Activated naive CD8-positive, alpha-beta T cell (primary cell): Measurements from ENCODE around the gene S100A3.
"Not testable (repeated sequence)": the region's sequence is repeated elsewhere in the genome, so short reads cannot be mapped to it uniquely, and the experiment has no call there.

Experiments
- H3K27ac Mint-ChIP-seq: one replicate; pipeline ENCODE4 v1.8.0; 2021; ENCODE audit warnings: mixed read lengths
- H3K27me3 Mint-ChIP-seq: one replicate; pipeline ENCODE4 v1.8.0; 2021; ENCODE audit warnings: mixed read lengths
- H3K36me3 Mint-ChIP-seq: one replicate; pipeline ENCODE4 v1.8.0; 2021; ENCODE audit warnings: mixed read lengths
- H3K4me1 Mint-ChIP-seq: one replicate; pipeline ENCODE4 v1.8.0; 2021; ENCODE audit warnings: low read depth, mixed read lengths
- H3K4me3 Mint-ChIP-seq: one replicate; pipeline ENCODE4 v1.8.0; 2021; ENCODE audit warnings: mild to moderate bottlenecking, mixed read lengths
- H3K9me3 Mint-ChIP-seq: one replicate; pipeline ENCODE4 v1.8.0; 2021; ENCODE audit warnings: low read depth, mixed read lengths

The S100A3 gene

GRCh38 chr1:153522353-153523048, 26.6 kb downstream of the S100A3 start:
- peak overlapping the region; percentile 35 for H3K4me3 Mint-ChIP-seq
- not testable (repeated sequence) for H3K36me3 Mint-ChIP-seq, H3K9me3 Mint-ChIP-seq, H3K27me3 Mint-ChIP-seq, H3K4me1 Mint-ChIP-seq
- H3K27ac Mint-ChIP-seq = peak overlapping the region; percentile 51

- H3K36me3 Mint-ChIP-seq, H3K9me3 Mint-ChIP-seq, H3K27me3 Mint-ChIP-seq, H3K4me3 Mint-ChIP-seq, H3K27ac Mint-ChIP-seq, H3K4me1 Mint-ChIP-seq: not testable (repeated sequence)
Measured at GRCh38 chr1:153521808-153522207, 27.2 kb downstream of the S100A3 start.

DNA sequence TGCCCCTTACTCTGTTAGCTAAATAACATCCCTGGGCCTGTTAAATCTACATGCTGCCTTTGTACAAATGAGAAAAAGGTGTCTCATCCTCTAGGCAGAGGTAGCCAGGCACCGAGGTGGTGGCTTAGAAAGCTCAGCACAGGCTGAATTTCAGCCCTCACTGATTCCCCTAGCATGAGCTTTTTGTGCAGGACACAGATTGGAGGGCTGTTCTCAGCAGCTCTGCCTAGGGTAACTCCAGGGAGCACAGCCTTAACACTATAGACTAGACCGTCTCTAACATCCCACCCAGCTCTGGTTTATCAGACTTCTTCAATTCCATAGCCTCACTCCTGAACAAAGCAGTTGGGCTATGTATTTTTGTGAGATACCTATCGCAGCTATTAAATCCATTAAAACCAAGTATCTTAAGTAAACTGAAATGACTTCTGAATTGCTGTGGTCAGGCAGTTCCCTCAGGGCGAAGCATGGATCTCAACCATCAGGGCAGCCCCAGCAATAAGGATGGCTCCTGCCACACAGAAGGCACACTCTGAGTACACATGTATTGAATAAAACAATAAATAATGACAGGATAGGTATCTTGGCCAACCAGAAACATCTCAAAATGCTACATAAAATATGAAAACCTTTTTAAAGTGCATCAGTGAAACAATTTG, 28.1 kb downstream of the S100A3 start:
- peaks cover 9% of the 10 kb centered on the region for H3K4me1 Mint-ChIP-seq
- no peaks in the 10 kb centered on the region for H3K27me3 Mint-ChIP-seq
- H3K27ac Mint-ChIP-seq = no peak overlapping the region
- no peak overlapping the region for H3K4me3 Mint-ChIP-seq
- H3K9me3 Mint-ChIP-seq = no peaks in the 10 kb centered on the region
- no peaks in the 10 kb centered on the region for H3K36me3 Mint-ChIP-seq

- not testable (repeated sequence) for H3K27ac Mint-ChIP-seq, H3K27me3 Mint-ChIP-seq, H3K9me3 Mint-ChIP-seq, H3K4me1 Mint-ChIP-seq, H3K4me3 Mint-ChIP-seq, H3K36me3 Mint-ChIP-seq
Measured at GRCh38 chr1:153520137-153520691, 28.8 kb downstream of the S100A3 start.

GRCh38 chr1:153519242-153519641, 29.8 kb downstream of the S100A3 start:
- Mint-ChIP-seq H3K4me3 (no peak overlapping the region), H3K4me1 (peaks cover 9% of the 10 kb centered on the region), H3K27me3 (no peaks in the 10 kb centered on the region), H3K27ac (no peak overlapping the region), H3K9me3 (no peaks in the 10 kb centered on the region), H3K36me3 (no peaks in the 10 kb centered on the region)

- no peaks in the 10 kb centered on the region for H3K9me3 Mint-ChIP-seq
- H3K27me3 Mint-ChIP-seq = no peaks in the 10 kb centered on the region
- no peak overlapping the region for H3K27ac Mint-ChIP-seq
- peaks cover 6% of the 10 kb centered on the region for H3K4me1 Mint-ChIP-seq
- H3K36me3 Mint-ChIP-seq = no peaks in the 10 kb centered on the region
- H3K4me3 Mint-ChIP-seq = no peak overlapping the region
Measured at GRCh38 chr1:153515504-153516394, 33.3 kb downstream of the S100A3 start.

- Mint-ChIP-seq H3K27me3 (no peaks in the 10 kb centered on the region), H3K36me3 (no peaks in the 10 kb centered on the region), H3K27ac (no peak overlapping the region), H3K4me1 (peaks cover 6% of the 10 kb centered on the region), H3K4me3 (no peak overlapping the region), H3K9me3 (no peaks in the 10 kb centered on the region)
Measured at GRCh38 chr1:153513666-153514065, 35.4 kb downstream of the S100A3 start.

DNA sequence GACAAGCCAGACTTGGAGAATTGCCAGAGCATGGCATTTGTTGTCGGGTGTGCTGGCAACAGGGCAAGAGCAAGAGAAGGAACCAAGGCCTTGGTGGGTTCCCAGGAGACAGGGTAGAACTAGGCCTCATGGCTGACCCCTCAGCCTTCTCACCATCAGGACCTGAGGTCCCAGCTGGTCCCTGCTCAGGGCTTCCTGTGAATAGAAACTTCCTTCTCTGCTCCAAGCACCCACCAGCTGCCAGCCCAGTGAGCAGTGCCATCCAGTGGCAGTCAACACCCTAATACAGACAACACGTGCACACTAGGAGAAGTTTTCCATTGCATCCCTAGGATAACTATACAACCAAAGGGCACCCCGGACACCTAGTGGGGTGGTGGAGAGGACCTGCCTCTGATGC, 36.0 kb downstream of the S100A3 start:
- Mint-ChIP-seq H3K4me3 (no peak overlapping the region), H3K9me3 (no peaks in the 10 kb centered on the region), H3K27me3 (no peaks in the 10 kb centered on the region), H3K36me3 (no peaks in the 10 kb centered on the region), H3K4me1 (peaks cover 6% of the 10 kb centered on the region), H3K27ac (no peak overlapping the region)

DNA sequence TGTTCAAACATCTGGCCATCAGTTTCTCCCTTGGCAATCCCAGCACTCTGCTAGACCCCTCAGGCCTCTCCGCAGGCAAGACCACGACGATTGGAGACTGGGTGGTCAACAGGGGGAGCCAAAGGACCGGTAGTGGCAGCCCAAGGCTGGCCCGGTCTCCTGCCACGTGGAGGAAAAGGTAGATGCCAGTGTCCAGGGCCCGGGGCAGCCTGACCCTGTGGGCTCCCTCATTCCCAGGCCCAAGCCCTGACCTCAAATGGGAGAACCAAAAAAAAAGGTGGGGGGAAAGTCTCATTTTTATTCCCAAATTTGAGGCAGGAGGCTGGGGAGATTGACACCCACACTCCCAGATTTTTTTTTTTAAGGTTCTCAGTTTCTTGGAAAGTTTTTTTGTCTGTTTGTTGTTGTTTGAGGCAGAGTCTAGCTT, 38.1 kb downstream of the S100A3 start:
- H3K9me3 Mint-ChIP-seq = no peaks in the 10 kb centered on the region
- H3K4me3 Mint-ChIP-seq = no peak overlapping the region
- H3K36me3 Mint-ChIP-seq = no peaks in the 10 kb centered on the region
- H3K27ac Mint-ChIP-seq = peak overlapping the region; percentile 80
- peaks cover 6% of the 10 kb centered on the region for H3K4me1 Mint-ChIP-seq
- no peaks in the 10 kb centered on the region for H3K27me3 Mint-ChIP-seq

- Mint-ChIP-seq H3K9me3 (no peaks in the 10 kb centered on the region), H3K27me3 (no peaks in the 10 kb centered on the region), H3K4me1 (peaks cover 6% of the 10 kb centered on the region), H3K36me3 (no peaks in the 10 kb centered on the region), H3K27ac (no peak overlapping the region), H3K4me3 (no peak overlapping the region)
Measured at GRCh38 chr1:153509729-153510354, 39.2 kb downstream of the S100A3 start.

DNA sequence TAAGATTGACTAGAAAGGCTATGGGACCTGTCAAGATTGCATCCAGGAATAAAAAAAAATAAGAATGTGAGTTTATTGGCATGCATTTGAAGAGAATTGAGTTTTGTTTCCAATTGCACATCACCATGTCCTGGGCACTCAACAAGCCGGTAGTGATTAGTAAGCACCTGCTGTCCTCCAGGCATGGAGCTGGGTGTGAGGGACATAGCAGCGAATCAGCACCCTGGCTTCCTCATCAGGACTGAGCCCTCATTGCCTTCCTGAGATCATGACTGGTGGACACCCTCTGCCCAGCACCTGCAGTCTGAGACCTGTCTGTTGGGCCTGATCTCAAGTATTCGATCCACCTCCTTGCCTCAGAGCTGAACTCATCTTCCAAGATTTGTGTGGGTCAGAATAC, 40.0 kb downstream of the S100A3 start:
- Mint-ChIP-seq H3K9me3 (no peaks in the 10 kb centered on the region), H3K36me3 (no peaks in the 10 kb centered on the region), H3K4me1 (peaks cover 6% of the 10 kb centered on the region), H3K4me3 (no peak overlapping the region), H3K27me3 (no peaks in the 10 kb centered on the region), H3K27ac (no peak overlapping the region)

DNA sequence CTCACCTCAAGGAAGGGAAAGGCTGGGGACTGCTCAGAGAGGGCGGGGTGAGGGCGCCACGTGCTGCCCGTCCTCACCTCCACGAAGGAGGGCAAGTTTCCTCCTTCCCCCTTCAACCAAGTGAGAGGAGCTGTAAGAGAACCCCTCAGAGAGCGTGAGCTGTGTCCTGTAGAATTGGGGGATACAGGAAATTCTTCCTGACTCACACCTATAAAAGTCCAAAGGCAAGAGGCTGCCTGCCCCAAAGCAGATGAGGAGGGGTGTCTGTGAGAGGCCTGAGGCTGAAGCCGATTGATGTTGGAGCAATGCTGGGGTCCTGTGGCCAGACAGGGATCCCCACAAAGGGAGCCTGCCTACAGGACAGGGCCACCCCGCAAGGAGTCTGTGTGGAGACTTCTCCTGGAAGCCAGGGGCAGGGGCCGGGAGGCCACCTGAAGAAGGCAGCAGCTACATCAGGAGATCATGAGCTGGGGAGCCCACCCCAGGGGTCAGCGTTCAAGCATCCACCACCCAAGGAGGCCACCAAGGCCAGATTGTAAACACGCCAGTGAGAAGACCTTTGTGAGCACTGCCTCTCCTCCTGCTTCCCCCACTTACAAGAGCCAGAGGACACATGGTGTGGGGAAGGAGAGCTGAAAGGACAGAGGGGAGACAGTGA, 41.0 kb downstream of the S100A3 start:
- H3K4me3 Mint-ChIP-seq = no peak overlapping the region
- H3K4me1 Mint-ChIP-seq = peaks cover 6% of the 10 kb centered on the region
- no peaks in the 10 kb centered on the region for H3K9me3 Mint-ChIP-seq
- no peaks in the 10 kb centered on the region for H3K27me3 Mint-ChIP-seq
- H3K36me3 Mint-ChIP-seq = no peaks in the 10 kb centered on the region
- H3K27ac Mint-ChIP-seq = no peak overlapping the region

DNA sequence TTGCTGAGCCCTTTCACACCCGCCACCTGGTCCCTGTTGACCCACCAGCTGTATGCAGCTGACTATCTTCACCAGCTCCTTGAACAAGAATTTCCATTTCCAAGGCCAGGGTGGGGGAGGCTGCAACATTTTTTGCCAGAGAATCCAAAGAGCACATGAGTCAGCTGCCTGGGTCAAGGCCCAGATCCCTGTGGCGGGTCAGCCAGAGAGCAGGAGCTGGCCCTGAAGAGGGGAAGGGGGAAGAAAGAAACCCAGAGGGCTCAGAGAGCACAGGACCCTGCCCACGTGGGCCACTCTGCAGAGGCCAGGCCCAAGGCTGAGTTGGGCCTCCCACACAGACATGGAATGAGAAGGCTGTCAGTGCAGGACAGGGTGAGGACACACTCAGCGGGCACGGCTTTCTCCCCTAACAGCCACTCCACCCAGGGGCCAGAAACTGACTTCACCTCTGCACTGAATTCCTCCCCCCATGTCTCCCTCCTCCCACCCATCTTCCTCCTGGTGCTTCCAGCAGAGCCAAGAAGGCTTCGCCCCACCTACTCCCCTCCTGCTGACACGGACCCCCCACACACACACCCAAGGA, 42.1 kb downstream of the S100A3 start:
- no peak overlapping the region for H3K27ac Mint-ChIP-seq
- no peaks in the 10 kb centered on the region for H3K9me3 Mint-ChIP-seq

GRCh38 chr1:153506386-153506785, 42.7 kb downstream of the S100A3 start:
- Mint-ChIP-seq H3K4me3 (no peak overlapping the region), H3K27ac (no peak overlapping the region)

More for the DNA sequence above, 42.1 kb downstream of the S100A3 start:
- Mint-ChIP-seq H3K4me3 (no peak overlapping the region), H3K27me3 (no peaks in the 10 kb centered on the region), H3K4me1 (peaks cover 6% of the 10 kb centered on the region), H3K36me3 (no peaks in the 10 kb centered on the region)

More at GRCh38 chr1:153506386-153506785, 42.7 kb downstream of the S100A3 start:
- H3K36me3 Mint-ChIP-seq = no peaks in the 10 kb centered on the region
- H3K4me1 Mint-ChIP-seq = peaks cover 5% of the 10 kb centered on the region
- H3K9me3 Mint-ChIP-seq = no peaks in the 10 kb centered on the region
- no peaks in the 10 kb centered on the region for H3K27me3 Mint-ChIP-seq
